ENCODE measurements around the gene RASGRP1. TPM values are rescaled to one million over a fixed set of nuclear protein-coding genes. Genes with fewer than 3 reads are reported as not detected.

RASGRP1 gene
- total RNA-seq, 6 donors from 2014 or later: 2.9 to 6.8 (median 4.6) TPM

DNA sequence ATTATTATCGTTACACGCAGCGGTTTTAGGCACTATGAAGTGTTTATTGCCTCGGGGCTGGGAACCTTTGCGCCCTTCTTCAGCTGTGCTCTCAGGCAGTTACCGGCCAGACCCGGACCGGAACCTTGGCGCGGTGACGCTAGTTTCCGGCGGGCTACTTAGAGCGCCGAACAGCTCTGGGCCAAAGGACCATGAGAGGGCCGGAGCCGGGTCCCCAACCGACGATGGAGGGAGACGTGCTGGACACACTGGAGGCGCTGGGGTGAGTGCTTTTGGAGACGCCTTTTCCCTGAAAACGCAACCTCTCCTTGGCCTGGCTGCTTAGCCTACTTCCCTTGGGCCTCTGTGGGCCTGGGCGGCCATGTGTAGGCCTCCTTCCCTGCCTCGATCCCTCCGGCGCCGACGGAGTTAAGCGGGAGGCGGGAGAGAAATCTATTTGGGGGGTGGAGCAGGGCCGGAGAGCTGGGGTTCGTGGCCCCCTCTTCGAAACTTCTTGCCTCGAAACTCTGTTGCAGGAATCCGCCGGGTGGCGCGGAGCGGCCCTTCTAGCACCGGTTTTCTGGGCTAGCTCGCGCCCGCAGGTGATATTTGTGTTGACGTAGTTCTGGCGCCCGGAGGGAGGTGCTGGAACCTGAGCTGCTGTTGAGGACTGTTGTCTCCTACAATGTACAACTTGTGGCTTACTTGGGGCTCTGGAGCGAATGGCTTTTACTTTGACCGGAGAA lies 110.5 kb downstream of the RASGRP1 start, which contains the start of gene FAM98B:
TSS of gene FAM98B (plus strand) at position 157 of the 725 bp plus-strand sequence. CDS start at position 192, 35 bp downstream.
- 0 to 1% methylated on average over 19 to 49 of the region's 49 CpGs for WGBS, 2 donors
- no peaks in the 10 kb centered on the region for H3K27me3 ChIP-seq
- H3K4me1 ChIP-seq: peaks cover 9 to 21% (median 13%) of the 10 kb centered on the region in 4 donors
- DNase-seq: peak; percentile 88 to 97
- no peaks in the 10 kb centered on the region for H3K9me3 ChIP-seq
- peak; percentile 98 to 99 for ATAC-seq (ENCODE audit: low FRiP score in 2 of 2)
- peak within 1 kb of the TSS; percentile 88 to 90 (median 88) for H3K27ac ChIP-seq
- H3K36me3 ChIP-seq: no peaks in the 10 kb centered on the region
- TF ChIP-seq EP300 (IDR thresholded peaks at IDR 0.05) (peak in 1 of 4 donors; percentile 51), POLR2AphosphoS5 (IDR thresholded peaks at IDR 0.05) (peak; percentile 16 to 78), POLR2A (IDR thresholded peaks at IDR 0.05) (peak in 2 of 4 donors; percentile 34 to 67), CTCF (IDR thresholded peaks at IDR 0.05) (peak in 2 of 6 experiments; percentile 29 to 31)
- peak within 1 kb of the TSS; percentile 65 to 95 (median 74) for H3K4me3 ChIP-seq

DNA sequence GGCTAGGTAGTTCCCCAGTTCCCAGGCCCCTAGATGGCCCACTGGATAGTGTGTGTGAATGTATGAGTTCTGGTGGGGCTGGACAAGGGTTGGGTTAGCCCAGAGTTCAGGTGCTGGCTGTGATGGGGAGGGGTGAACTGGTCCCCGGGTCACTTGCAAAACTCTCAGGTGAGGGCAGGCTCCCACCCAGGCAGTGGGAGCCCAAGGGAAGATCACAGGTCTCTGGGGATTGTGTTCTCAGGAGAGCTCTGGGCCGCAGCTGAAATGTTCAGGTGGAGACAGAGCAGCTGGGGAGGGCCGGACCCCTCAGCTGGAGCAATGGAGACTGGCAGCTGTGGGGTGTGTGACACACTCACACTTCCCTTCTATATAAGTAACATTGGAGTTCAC lies 123.5 kb downstream of the RASGRP1 start:
- Histone ChIP-seq H3K36me3 (no peaks in the 10 kb centered on the region), H3K27ac (no peak overlapping the region), H3K9me3 (peaks cover 0 to 3% (median 0%) of the 10 kb centered on the region in 4 donors), H3K4me1 (peaks cover 0 to 7% (median 3%) of the 10 kb centered on the region in 4 donors), H3K4me3 (no peak overlapping the region), H3K27me3 (no peaks in the 10 kb centered on the region)
- DNase-seq (no peak), ATAC-seq (ENCODE audit: low FRiP score in 2 of 2) (peak in 1 of 2 donors; percentile 7)
- TF ChIP-seq EP300 (IDR thresholded peaks at IDR 0.05) (no peak), CTCF (IDR thresholded peaks at IDR 0.05) (no peak), POLR2AphosphoS5 (IDR thresholded peaks at IDR 0.05) (no peak), POLR2A (IDR thresholded peaks at IDR 0.05) (no peak)
- WGBS, 2 donors: 91% methylated on average over 3 of the region's 3 CpGs; no CpG with 5 or more reads in 1 of the 2 donors

GRCh38 chr15:38440353-38441129 lies 124.1 kb downstream of the RASGRP1 start:
- H3K9me3 ChIP-seq: peaks cover 0 to 3% (median 0%) of the 10 kb centered on the region in 4 donors
- H3K4me1 ChIP-seq: peaks cover 0 to 7% (median 3%) of the 10 kb centered on the region in 4 donors
- H3K27me3 ChIP-seq: no peaks in the 10 kb centered on the region
- H3K4me3 ChIP-seq: no peak overlapping the region
- H3K27ac ChIP-seq: no peak overlapping the region
- no peaks in the 10 kb centered on the region for H3K36me3 ChIP-seq
- peak; percentile 88 to 94 for ATAC-seq (ENCODE audit: low FRiP score in 2 of 2)
- TF ChIP-seq POLR2AphosphoS5 (IDR thresholded peaks at IDR 0.05) (no peak), POLR2A (IDR thresholded peaks at IDR 0.05) (no peak), CTCF (IDR thresholded peaks at IDR 0.05) (peak; percentile 78 to 96 (median 88)), EP300 (IDR thresholded peaks at IDR 0.05) (no peak)
- WGBS, 2 donors: 23 to 29% methylated on average over 7 to 9 of the region's 9 CpGs
- DNase-seq: peak; percentile 5 to 54

Other genes with a start within 250 kb of the RASGRP1 start
- gene FAM98B, start 110.7 kb downstream of the RASGRP1 start, total RNA-seq: 10 to 100 TPM in 4 of 6 donors, 1 to 10 TPM in 2; 2.2 to 30.4 (median 15.8) TPM